Erythroblast (primary cell): ENCODE data around the gene AREG.

Source experiments
- GATA1 ChIP-seq: IDR thresholded peaks from 2 replicates; pipeline ENCODE4 v1.6.1; 2011; ENCODE audit warnings: low read depth, mild to moderate bottlenecking, control low read depth, low read length, moderate library complexity
- POLR2A ChIP-seq: IDR thresholded peaks from 2 replicates; pipeline ENCODE4 v1.6.1; 2011; ENCODE audit warnings: mild to moderate bottlenecking, low read length

- TF ChIP-seq POLR2A (peak; percentile 68), GATA1 (no peak)
Measured at GRCh38 chr4:74444891-74445642, at the start of gene AREG.
